Stimulated activated memory B cell treated with anti-CD40 and anti-IgM and Interleukin-4, amounts not matched to agents 10 μg/mL and 1 μg/mL and 100 μg/mL, for 72 hours (primary cell): ENCODE results near the gene HTR1B.

Experiments
- ATAC-seq: fragments of 150-1000 bp; cut with Tn5 transposase; 2 replicates; pipeline ENCODE4 v1.10.0; 2021
- H3K27ac Mint-ChIP-seq: one replicate; pipeline ENCODE4 v1.8.0; 2022; ENCODE audit warnings: mild to moderate bottlenecking, mixed read lengths
- H3K27me3 Mint-ChIP-seq: one replicate; pipeline ENCODE4 v1.8.0; 2022; ENCODE audit warnings: mixed read lengths
- H3K36me3 Mint-ChIP-seq: one replicate; pipeline ENCODE4 v1.8.0; 2022; ENCODE audit warnings: mixed read lengths
- H3K4me1 Mint-ChIP-seq: one replicate; pipeline ENCODE4 v1.8.0; 2022; ENCODE audit warnings: mixed read lengths
- H3K4me3 Mint-ChIP-seq: one replicate; pipeline ENCODE4 v1.8.0; 2022; ENCODE audit warnings: mild to moderate bottlenecking, moderate library complexity, mixed read lengths
- H3K9me3 Mint-ChIP-seq: one replicate; pipeline ENCODE4 v1.8.0; 2022; ENCODE audit warnings: mixed read lengths

Gene HTR1B

DNA sequence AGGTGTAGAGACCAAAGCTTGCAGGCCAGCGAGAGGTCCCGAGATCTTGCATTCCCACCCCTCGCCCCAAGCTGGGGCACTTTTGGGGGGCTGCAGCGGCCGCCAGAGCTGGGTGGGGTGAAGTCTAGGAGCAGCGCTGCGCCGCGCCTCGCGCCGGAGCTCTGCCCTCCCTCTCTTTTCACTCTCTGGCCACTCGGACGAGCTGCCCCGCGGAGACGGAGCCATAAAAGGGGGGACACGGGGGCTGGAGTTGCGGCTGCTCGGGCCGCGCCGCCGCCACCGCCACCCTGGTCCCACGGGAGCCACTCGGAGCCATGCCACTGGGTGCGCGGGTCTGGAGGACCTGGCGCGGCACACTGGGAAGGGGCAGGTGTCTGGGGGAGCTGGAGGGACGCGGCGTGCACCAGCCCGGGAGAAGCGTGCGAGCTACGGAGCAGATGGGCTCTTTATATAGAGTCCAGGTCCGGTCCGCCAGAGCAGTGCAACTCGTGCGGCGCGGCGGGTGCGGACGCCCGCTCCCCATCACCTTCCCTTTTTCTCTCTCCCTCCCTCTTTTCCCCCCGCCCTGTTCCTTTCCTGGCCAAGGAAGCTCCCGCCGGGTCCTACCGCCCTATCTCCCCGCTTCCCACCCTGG is 687 bp upstream of the HTR1B start:
- ATAC-seq = no peak
- Mint-ChIP-seq H3K27me3 (peaks cover 53% of the 10 kb centered on the region), H3K4me3 (no peak overlapping the region), H3K9me3 (no peaks in the 10 kb centered on the region), H3K27ac (no peak overlapping the region), H3K4me1 (peaks cover 19% of the 10 kb centered on the region), H3K36me3 (no peaks in the 10 kb centered on the region)

DNA sequence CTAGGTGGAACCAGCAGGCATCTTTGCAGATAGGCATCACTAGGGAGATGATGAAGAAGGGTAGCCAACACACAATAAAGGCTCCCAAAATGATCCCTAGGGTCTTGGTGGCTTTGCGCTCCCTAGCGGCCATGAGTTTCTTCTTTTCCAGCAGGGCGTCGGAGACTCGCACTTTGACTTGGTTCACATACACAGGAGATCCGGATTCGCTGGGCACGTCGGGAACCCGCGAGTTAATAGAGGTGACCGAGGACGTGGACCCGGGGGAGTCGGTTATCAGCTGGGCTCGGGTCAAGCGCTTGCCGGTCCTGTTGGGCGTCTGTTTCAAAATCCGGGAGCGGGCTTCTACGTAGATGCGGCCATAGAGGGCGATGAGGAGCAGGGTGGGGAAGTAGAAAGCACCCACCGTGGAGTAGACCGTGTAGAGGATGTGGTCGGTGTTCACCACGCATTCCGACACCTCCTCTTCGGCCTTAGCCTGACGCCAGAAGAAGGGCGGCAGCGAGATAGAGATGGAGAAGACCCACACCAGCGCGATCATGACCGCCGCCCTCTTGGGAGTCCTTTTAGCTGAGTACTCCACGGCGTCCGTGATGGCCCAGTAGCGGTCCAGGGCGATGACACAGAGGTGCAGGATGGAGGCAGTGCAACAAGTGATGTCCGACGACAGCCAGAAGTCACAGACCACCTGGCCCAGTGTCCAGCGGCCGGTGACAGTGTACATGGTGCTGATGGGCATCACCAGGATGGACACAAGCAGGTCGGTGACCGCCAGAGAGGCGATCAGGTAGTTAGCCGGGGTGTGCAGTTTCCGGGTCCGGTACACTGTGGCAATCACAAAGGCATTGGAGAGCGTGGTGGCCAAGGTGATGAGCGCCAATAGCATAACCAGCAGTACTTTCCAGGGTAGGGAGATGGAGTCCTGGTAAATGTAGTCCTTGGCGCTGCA is 658 bp downstream of the HTR1B start:
- H3K4me1 Mint-ChIP-seq = peaks cover 19% of the 10 kb centered on the region
- no peak for ATAC-seq
- no peaks in the 10 kb centered on the region for H3K9me3 Mint-ChIP-seq
- H3K36me3 Mint-ChIP-seq = no peaks in the 10 kb centered on the region
- H3K27me3 Mint-ChIP-seq = peaks cover 53% of the 10 kb centered on the region
- no peak overlapping the region for H3K27ac Mint-ChIP-seq
- H3K4me3 Mint-ChIP-seq = peak overlapping the region; percentile 46

DNA sequence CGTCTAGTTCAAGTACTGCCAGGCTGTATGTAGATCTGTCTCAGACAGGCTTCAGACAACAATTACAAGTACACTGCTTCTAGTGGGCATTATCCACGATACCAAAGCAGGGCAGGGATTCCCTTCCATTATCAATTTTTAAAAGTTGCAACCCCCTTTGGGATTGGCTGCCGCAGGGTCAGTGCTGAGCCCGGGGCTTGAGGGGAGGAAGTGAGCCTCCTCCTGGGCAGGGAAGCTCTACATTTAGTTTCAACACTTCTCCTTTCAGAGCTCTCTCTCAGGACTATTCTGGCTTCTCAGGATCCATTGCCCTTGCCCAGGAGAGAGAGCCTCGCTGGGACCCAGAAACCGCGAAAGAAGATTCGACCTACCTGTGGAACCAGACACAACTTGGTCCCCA is 1.5 kb downstream of the HTR1B start:
- ATAC-seq = no peak
- H3K27me3 Mint-ChIP-seq = peaks cover 53% of the 10 kb centered on the region
- H3K27ac Mint-ChIP-seq = no peak overlapping the region
- H3K4me3 Mint-ChIP-seq = no peak overlapping the region
- H3K9me3 Mint-ChIP-seq = no peaks in the 10 kb centered on the region
- H3K4me1 Mint-ChIP-seq = peaks cover 18% of the 10 kb centered on the region
- H3K36me3 Mint-ChIP-seq = no peaks in the 10 kb centered on the region

DNA sequence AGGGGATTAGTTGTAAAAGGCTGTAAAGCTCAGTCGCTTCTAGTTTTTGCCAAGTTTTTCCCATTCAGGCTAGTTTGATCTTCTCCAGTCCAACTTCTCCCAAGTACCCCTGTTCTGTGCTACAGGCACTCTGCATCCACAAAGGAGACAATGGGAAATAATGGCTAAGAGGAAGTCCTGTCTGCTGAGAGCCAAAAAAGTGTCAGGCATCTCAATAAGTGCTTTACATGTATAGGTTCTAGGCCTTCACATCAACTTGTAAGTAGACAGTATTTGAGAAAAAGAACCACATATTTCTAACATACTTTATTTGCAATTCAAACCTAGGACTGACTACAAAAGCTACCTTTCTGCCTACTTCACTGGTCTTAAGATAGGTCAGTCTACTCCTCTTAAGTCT is 4.9 kb downstream of the HTR1B start:
- no peak overlapping the region for H3K4me3 Mint-ChIP-seq

DNA sequence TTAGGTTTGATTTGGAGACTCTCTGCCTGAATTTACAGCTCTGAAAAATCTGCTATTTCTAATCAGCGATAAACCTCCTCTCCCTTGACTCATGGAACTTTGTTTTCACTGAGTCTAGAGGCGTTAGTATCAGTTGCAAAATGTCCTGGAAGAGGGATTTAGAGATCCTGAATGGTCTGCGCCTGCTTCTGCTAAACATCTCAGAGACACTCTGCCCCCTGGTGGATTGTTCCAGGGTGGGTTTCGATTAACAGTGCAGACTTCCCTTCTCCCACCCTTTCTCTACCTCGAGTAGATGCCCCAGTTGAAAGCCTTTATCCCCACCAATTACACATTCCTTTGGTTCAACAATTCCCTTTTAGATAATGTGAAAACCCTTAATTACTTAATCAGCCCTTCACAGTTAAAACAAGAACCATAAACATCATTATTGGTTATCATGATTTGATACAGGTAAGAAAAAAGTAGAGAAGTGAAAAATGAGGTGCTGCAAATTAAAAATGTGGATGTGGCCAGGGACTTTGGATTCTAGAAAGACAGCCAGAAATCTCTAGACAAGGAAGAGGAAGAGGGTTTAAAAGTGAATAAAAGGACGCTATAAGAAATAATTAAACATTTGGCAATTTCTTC is 5.5 kb downstream of the HTR1B start:
- H3K27me3 Mint-ChIP-seq = peaks cover 19% of the 10 kb centered on the region
- H3K4me3 Mint-ChIP-seq = no peak overlapping the region
- peaks cover 10% of the 10 kb centered on the region for H3K4me1 Mint-ChIP-seq
- no peaks in the 10 kb centered on the region for H3K9me3 Mint-ChIP-seq
- no peaks in the 10 kb centered on the region for H3K36me3 Mint-ChIP-seq
- no peak overlapping the region for H3K27ac Mint-ChIP-seq
- ATAC-seq = no peak

More for the DNA sequence above, 4.9 kb downstream of the HTR1B start:
- no peak overlapping the region for H3K27ac Mint-ChIP-seq
- peaks cover 14% of the 10 kb centered on the region for H3K4me1 Mint-ChIP-seq
- no peaks in the 10 kb centered on the region for H3K9me3 Mint-ChIP-seq
- peaks cover 24% of the 10 kb centered on the region for H3K27me3 Mint-ChIP-seq
- ATAC-seq = no peak
- H3K36me3 Mint-ChIP-seq = no peaks in the 10 kb centered on the region

DNA sequence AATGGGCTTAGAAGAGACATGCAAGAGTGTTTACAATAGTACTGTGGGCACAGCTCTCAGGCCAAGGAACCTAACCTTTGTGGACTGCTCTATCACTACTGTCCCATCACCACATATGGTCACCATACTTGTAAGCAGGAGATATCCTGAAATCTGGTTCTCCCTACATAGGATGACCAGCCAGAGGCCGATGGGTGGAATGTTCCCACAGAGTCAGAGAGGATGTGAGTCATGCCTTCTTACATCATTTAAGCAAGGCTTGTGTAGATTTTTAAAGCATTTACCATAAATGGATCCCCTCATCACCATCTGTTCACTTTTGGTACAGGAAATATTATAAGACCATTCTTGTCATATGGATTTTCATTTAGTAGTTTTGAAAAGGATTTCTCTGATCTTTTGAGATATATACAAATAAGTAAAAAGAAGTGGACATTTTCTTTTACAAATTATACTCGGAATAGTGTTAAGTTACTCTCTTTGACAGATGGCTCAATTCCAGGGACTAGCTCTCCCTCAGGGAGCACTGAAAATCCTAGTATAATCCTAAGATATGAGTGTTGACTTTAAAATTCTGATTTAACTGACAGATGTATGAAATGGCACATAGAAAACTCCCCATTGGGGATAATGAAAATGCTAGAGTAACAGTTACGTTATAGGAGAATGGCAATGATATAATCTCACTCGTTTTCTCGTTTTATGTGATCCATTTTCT is 6.6 kb downstream of the HTR1B start:
- no peak for ATAC-seq
- Mint-ChIP-seq H3K27ac (no peak overlapping the region), H3K9me3 (no peaks in the 10 kb centered on the region), H3K27me3 (peaks cover 7% of the 10 kb centered on the region), H3K4me3 (no peak overlapping the region), H3K36me3 (no peaks in the 10 kb centered on the region), H3K4me1 (no peaks in the 10 kb centered on the region)

DNA sequence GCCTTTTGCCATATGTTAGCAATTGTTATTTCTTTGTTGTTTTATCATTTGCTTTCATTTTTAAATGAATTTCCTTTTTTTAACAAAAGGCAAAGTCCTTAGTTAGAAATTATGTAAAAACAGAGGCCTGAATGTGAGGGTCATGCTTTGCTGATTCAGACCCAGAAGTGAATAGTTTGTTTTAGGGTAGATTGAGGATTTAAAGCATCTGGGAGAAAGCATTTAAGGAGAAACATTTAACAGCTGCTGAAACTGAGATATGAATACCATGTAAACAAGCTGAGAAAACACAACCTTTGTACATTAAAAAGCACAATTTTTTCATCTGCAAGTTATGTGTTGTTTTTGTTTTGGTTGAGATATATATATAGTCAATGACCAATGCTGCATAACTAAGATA is 8.0 kb downstream of the HTR1B start:
- Mint-ChIP-seq H3K4me3 (no peak overlapping the region), H3K36me3 (no peaks in the 10 kb centered on the region), H3K27me3 (no peaks in the 10 kb centered on the region), H3K9me3 (no peaks in the 10 kb centered on the region), H3K4me1 (no peaks in the 10 kb centered on the region), H3K27ac (no peak overlapping the region)
- ATAC-seq = no peak

DNA sequence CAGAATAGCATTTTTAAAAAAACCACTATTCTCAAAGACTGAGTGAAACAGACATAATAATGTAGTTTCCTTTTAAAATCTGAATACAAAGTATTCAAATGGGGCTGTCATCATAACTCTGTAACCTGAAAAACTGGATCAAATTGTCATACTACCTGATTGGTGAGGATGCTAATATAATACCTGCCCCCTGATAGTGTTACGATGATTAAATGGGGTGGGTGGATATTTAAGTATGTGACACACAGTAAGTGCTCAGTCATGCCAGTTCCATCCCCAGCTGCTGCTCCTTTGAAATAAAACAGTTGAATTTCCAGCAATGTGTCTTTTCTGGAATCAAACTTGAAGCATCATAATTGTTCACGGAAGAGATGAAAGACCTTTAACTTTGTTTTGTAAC is 8.9 kb downstream of the HTR1B start:
- H3K9me3 Mint-ChIP-seq = no peaks in the 10 kb centered on the region
- H3K27me3 Mint-ChIP-seq = no peaks in the 10 kb centered on the region
- H3K4me1 Mint-ChIP-seq = no peaks in the 10 kb centered on the region
- no peak overlapping the region for H3K4me3 Mint-ChIP-seq
- no peaks in the 10 kb centered on the region for H3K36me3 Mint-ChIP-seq
- H3K27ac Mint-ChIP-seq = no peak overlapping the region
- ATAC-seq = no peak

DNA sequence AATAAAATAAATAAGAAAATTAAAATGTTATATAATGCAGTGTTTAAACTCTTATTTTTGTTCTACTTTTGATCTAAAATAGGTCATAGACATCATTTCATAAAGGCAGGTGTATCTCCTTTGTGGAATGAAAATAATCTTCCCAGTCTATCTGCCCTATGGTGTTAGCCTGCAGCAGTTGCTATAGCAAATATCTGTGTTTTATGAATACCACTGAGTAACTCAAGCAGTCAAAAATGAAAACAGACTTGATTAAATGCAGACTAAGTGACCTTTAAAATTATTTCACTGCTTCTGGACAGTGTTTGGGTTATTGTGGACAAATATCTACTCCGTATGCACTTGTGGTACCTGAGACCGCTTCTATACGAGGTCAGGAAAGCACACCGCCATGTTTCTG is 11.8 kb downstream of the HTR1B start:
- H3K4me3 Mint-ChIP-seq = no peak overlapping the region
- no peaks in the 10 kb centered on the region for H3K4me1 Mint-ChIP-seq
- H3K27ac Mint-ChIP-seq = no peak overlapping the region
- ATAC-seq = no peak
- no peaks in the 10 kb centered on the region for H3K9me3 Mint-ChIP-seq
- H3K36me3 Mint-ChIP-seq = no peaks in the 10 kb centered on the region
- H3K27me3 Mint-ChIP-seq = no peaks in the 10 kb centered on the region

DNA sequence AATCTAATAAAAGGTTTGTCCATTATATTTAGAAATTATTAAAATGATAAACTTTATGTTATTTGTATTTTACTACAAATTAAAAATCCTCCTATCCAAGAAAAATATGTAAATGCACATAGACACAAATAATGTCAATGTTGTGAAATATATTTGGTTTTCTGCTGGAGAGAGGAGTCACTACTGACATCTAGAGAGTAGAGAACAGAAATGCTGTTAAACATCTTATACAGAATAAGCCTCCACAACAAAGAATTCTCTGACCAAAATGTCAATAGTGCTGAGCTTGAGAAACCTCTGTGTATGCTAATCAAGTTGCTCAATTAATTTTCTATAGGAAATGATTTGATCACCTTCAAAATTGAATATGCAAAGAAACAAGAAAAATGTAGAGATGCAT is 12.4 kb downstream of the HTR1B start:
- Mint-ChIP-seq H3K4me1 (no peaks in the 10 kb centered on the region), H3K9me3 (no peaks in the 10 kb centered on the region), H3K36me3 (no peaks in the 10 kb centered on the region), H3K4me3 (no peak overlapping the region), H3K27me3 (no peaks in the 10 kb centered on the region), H3K27ac (no peak overlapping the region)
- no peak for ATAC-seq

DNA sequence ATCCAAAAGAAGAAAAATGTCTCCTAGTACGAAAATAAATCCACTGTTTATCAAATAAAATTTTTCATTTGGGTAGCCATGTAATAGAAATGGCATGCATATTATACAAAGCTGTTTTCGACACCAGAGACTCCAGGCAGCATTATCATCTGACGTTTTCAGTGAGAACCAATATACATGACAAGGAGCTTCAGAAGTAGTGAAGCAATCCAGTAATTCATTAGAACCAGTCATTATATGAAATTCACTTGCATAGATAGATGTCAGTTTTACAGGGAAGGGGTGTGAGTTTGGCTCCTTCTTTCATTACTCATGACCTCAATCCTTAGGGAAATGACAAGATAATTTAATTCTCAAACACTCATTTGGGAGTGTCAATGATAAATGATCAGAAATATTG is 14.7 kb downstream of the HTR1B start:
- no peak for ATAC-seq
- Mint-ChIP-seq H3K4me3 (no peak overlapping the region), H3K36me3 (no peaks in the 10 kb centered on the region)

DNA sequence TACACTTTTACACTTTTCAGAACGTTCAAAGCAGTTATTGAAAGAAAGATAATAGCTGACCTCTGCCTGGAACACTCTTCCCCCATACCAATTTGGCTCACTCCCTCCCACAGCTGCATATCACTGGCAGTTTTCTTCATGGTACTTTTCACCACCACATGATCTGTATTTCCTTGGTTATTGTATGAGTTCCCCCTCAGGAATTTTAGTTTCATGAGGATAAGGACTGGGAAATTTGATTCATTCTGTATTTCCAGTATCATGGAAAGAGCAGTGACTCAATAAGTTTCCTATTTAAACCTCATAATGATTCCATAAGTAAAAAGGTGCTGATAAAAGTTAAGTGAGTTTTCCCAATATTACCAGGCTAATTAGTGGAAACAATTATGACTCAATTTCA is 16.0 kb downstream of the HTR1B start:
- no peaks in the 10 kb centered on the region for H3K4me1 Mint-ChIP-seq
- no peaks in the 10 kb centered on the region for H3K27me3 Mint-ChIP-seq
- ATAC-seq = no peak
- no peak overlapping the region for H3K4me3 Mint-ChIP-seq
- no peaks in the 10 kb centered on the region for H3K36me3 Mint-ChIP-seq
- H3K9me3 Mint-ChIP-seq = no peaks in the 10 kb centered on the region
- H3K27ac Mint-ChIP-seq = no peak overlapping the region

More for the DNA sequence above, 14.7 kb downstream of the HTR1B start:
- Mint-ChIP-seq H3K27ac (no peak overlapping the region), H3K27me3 (no peaks in the 10 kb centered on the region), H3K4me1 (no peaks in the 10 kb centered on the region), H3K9me3 (no peaks in the 10 kb centered on the region)

DNA sequence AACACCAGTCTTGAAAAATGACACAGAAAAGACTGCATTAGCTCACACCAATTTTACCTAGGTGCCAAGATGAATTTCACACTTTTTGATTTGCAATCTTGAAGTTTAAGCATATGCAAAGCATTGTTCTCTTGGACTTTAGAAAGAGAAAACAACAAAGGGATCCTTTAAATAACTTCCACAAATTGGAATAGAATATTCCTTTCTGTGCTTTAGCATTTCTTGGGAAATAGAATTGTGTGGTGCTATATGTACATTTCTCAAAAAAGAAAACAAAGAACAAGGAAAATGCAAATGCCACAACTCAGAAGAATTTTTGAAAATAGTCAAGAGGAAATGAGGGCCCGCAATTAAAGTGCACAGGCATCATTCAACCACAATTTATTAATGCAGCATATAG is 17.0 kb downstream of the HTR1B start:
- H3K27ac Mint-ChIP-seq = no peak overlapping the region
- H3K27me3 Mint-ChIP-seq = no peaks in the 10 kb centered on the region
- no peak overlapping the region for H3K4me3 Mint-ChIP-seq
- H3K36me3 Mint-ChIP-seq = no peaks in the 10 kb centered on the region
- H3K9me3 Mint-ChIP-seq = no peaks in the 10 kb centered on the region
- no peaks in the 10 kb centered on the region for H3K4me1 Mint-ChIP-seq
- ATAC-seq = no peak

DNA sequence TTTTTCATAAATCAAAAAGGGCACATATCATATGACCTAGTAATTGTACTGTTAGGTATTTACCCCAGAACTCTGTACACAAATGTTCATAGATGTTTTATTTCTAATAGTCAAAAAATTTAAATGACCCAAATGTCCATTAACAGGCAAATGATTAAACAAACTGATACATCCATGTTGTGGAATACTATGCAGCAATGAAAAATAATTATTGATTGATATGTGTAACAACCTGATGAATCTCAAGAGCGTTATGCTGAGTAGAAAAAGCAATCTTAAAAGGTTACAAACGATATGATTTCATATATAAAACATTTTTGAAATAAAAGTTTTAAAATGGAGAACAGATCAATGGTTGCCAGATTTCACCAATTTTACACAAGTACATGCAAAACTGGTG is 18.1 kb downstream of the HTR1B start:
- no peak for ATAC-seq
- Mint-ChIP-seq H3K27me3 (no peaks in the 10 kb centered on the region), H3K4me1 (no peaks in the 10 kb centered on the region), H3K36me3 (no peaks in the 10 kb centered on the region), H3K4me3 (no peak overlapping the region), H3K27ac (no peak overlapping the region), H3K9me3 (no peaks in the 10 kb centered on the region)
